ENCODE results near the gene PFN3.
A peak's percentile ranks its signal among the peaks of the same experiment; 100 is the strongest.

PFN3 gene

DNA sequence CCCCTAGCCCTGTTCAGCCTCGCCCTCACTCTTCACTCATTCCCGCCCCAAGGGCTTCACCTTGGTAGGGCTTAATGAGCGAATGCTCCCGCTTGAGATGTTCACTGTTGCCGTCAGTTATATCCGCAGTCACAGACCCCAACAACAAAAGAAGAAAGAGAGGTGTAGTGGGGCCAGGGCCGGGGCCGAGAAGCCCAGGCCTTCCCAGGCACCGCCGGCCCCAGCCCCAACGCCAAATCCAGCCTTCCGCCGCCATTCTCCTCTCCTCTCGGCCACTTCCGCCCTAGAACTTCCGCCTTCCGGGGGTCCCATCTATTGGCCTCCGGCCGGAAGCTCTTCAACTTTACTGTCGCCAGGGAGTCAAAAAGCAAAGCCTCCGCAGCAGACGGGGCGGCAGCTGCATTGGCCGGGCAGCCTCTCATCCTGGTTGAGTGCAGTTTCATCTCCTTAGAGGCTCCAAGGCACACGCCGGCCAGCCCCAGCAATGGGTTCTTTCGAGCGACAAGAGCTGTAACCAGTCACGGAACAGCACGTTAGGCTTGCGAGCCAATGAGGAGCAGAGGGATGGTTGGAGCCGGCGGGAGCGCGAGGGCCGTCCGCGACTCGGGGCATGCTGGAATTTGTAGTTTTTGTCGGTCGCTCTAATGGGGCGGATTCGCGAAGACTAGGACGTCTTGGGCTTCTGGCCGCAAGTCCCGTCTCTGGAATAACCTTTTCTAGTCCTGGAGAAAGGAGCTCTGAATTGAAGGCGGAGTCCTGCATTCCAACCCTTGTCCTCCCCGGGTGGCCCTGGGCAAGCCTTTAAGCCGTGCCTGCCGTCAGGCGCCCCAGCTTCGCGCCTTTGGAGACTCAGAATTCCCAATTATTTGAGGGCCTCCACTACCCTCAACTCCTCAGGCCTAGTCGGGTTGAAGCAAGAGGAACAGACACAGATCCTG lies 48.8 kb downstream of the PFN3 start, which contains the start of gene LMAN2:
Gene LMAN2 (minus strand): TSS at position 277 of the 938 bp plus-strand sequence. CDS start 21 bp downstream, at position 256.
- H3K36me3 ChIP-seq (ENCODE audit: control insufficient read depth, low read length), result peaks cover 35% of the 10 kb centered on the region
- H3K4me2 ChIP-seq (ENCODE audit: low read length), result peak within 1 kb of the TSS; percentile 71
- H3K27me3 ChIP-seq (ENCODE audit: control insufficient read depth, low read length), result no peaks in the 10 kb centered on the region
- H4K20me1 ChIP-seq (ENCODE audit: control insufficient read depth, insufficient read depth, low read depth, low read length), result peaks cover 19% of the 10 kb centered on the region; the same call in 1 of the 2 replicates
- no peaks in the 10 kb centered on the region for H3K9me2 ChIP-seq (replicated peaks; ENCODE audit: control insufficient read depth, low read length)
- H3K27ac ChIP-seq (ENCODE audit: low read depth, low read length), result peak within 1 kb of the TSS; percentile 90
- peaks cover 48% of the 10 kb centered on the region for H3K79me2 ChIP-seq (ENCODE audit: control insufficient read depth, low read length)
- peak within 1 kb of the TSS; percentile 89 for H3K4me3 ChIP-seq (ENCODE audit: low read length)
- no peak for TF ChIP-seq EZH2phosphoT487 (IDR thresholded peaks at IDR 0.05; ENCODE audit: borderline replicate concordance, low read length)
- TF ChIP-seq, protein P1, sequence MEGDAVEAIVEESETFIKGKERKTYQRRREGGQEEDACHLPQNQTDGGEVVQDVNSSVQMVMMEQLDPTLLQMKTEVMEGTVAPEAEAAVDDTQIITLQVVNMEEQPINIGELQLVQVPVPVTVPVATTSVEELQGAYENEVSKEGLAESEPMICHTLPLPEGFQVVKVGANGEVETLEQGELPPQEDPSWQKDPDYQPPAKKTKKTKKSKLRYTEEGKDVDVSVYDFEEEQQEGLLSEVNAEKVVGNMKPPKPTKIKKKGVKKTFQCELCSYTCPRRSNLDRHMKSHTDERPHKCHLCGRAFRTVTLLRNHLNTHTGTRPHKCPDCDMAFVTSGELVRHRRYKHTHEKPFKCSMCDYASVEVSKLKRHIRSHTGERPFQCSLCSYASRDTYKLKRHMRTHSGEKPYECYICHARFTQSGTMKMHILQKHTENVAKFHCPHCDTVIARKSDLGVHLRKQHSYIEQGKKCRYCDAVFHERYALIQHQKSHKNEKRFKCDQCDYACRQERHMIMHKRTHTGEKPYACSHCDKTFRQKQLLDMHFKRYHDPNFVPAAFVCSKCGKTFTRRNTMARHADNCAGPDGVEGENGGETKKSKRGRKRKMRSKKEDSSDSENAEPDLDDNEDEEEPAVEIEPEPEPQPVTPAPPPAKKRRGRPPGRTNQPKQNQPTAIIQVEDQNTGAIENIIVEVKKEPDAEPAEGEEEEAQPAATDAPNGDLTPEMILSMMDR (IDR thresholded peaks at IDR 0.05; ENCODE audit: low read depth, low read length, poor library complexity, severe bottlenecking), result no peak
- peaks cover 4% of the 10 kb centered on the region; the same call in 1 of the 2 replicates for H3K9me3 ChIP-seq (ENCODE audit: control insufficient read depth, insufficient read depth, low read length)
- peaks cover 44% of the 10 kb centered on the region for H3K4me1 ChIP-seq (ENCODE audit: control insufficient read depth, low read length)
- H3F3A ChIP-seq (ENCODE audit: control insufficient read depth, insufficient read depth), result 0 out of 2 replicates have a peak, but pooled peaks cover 4% of the 10 kb centered on the region

DNA sequence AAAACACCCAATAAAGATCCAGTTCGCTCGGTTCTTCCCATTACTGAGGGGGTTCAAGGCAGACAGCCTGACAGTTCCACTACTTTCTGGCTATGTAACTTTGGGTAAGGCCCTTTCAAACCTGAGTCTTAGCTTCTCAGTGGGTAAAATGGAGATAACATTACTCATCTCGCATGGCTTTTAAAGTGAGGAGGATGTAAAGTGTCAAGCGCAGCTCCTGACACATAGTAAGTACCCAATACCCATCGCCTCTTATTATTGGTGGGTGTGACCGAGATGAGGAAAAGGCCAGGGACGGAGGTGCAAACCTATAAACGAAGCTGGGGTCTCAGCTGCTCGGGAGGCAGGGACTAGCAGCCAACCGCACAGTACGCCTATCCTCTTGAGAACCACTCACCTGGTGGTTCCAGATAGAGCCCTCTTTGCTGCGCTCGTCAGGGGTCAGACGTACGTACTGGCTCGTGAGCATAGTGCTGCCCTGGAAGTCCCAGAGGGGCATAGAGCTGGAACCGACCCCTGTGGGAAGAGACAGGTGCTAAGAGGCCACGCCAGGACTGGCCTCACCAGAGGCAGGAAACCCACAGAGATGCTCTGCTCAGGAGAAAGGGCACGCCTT lies 49.6 kb downstream of the PFN3 start:
- Histone ChIP-seq H3K36me3 (ENCODE audit: control insufficient read depth, low read length) (peaks cover 43% of the 10 kb centered on the region), H3K27ac (ENCODE audit: low read depth, low read length) (peak overlapping the region; percentile 90), H3F3A (ENCODE audit: control insufficient read depth, insufficient read depth) (0 out of 2 replicates have a peak, but pooled peaks cover 3% of the 10 kb centered on the region), H3K4me2 (ENCODE audit: low read length) (peak overlapping the region; percentile 71), H3K4me1 (ENCODE audit: control insufficient read depth, low read length) (peaks cover 36% of the 10 kb centered on the region), H3K9me2 (replicated peaks; ENCODE audit: control insufficient read depth, low read length) (no peaks in the 10 kb centered on the region), H3K27me3 (ENCODE audit: control insufficient read depth, low read length) (no peaks in the 10 kb centered on the region), H4K20me1 (ENCODE audit: control insufficient read depth, insufficient read depth, low read depth, low read length) (peaks cover 19% of the 10 kb centered on the region; the same call in 1 of the 2 replicates), H3K9me3 (ENCODE audit: control insufficient read depth, insufficient read depth, low read length) (peaks cover 4% of the 10 kb centered on the region; the same call in 1 of the 2 replicates), H3K4me3 (ENCODE audit: low read length) (peak overlapping the region; percentile 89), H3K79me2 (ENCODE audit: control insufficient read depth, low read length) (peaks cover 56% of the 10 kb centered on the region)
- TF ChIP-seq, protein P1 (IDR thresholded peaks at IDR 0.05; ENCODE audit: low read depth, low read length, poor library complexity, severe bottlenecking), result no peak
- no peak for TF ChIP-seq EZH2phosphoT487 (IDR thresholded peaks at IDR 0.05; ENCODE audit: borderline replicate concordance, low read length)

Measured in DOHH2 (cell line).